ENCODE measurements around the gene SLC17A3.

The SLC17A3 gene

DNA sequence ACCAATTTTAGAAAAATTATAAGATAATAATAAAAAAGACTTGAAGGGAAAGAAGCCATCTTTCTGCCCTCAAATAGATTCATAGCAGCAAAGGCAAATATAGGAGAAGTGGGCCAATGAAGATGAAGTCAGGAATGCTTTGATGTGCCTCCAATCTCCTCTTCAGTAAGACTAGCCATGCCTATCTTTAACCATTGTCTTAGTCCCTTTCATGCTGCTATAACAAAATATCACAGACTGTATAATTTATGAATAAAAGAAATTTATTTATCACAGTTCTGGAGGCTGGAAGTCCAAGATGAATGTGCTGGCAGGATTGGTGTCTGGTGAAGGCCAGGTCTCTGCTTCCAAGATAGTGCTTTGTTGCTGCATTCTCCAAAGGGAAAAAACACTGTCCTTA is 18.8 kb upstream of the SLC17A3 start:
- no peak for DNase-seq

DNA sequence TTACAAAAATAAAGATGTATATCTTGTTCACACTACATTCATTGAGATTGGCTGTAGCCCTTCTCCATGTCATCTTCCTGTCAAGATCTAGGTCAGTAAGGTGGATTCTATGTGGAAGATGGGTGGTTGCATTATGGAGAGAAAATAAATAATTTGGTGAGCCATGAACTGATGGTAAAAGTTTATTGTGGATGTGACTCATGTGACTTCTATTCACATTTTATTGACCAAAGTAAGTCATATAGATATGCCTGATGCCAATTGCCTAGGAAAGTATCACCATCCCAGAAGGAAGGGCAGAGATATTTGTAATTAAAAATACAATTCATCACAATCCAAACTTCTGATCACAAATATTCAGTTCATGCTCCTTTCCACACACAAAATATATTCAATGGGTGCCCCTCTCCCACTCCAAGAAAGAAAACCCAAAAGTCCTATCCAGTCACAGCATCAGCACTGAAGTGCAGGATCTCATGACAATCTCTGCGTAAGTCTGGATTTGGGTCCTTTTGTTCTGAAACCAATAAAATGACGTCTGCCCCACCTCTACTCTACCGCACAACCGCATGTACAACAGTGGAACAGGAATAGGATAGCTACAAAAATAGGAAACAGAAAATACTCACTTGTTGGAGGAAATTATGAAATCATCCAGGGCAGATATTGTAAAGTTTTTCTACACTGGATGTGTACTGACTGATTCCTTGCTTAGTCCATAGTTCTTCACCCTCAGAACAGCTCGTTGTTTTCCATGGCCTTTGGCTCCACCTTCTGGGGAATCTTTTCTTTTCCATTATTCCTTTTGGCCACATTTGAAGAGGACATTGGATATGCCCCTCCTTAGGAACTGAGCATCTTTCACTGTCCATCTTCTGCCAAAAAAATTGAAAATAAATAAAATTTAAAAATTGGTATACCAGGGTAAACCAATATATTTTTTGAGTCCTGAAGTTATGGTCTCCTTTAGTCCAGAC is 16.1 kb upstream of the SLC17A3 start:
- peak in 14 of 56 donors; percentile 0 to 54 (median 2) for DNase-seq

DNA sequence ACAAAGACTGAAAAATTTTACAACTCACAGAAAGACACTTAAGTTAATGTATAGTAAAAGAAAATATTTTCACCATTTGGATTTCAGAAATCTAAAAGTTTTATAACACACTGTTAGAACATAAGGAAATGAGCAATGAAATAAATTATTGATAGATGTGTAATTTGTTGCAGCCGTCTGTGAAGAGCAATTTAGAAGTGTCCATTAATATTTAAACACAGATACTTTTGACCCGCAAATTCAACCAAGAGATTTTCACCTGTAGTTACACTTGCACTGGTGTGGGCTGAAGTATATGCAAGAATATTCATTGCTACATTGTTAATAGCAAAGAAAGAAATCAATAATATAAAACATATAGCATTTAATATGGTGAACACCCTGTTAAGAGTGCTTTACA is 14.6 kb upstream of the SLC17A3 start:
- no peak for DNase-seq

DNA sequence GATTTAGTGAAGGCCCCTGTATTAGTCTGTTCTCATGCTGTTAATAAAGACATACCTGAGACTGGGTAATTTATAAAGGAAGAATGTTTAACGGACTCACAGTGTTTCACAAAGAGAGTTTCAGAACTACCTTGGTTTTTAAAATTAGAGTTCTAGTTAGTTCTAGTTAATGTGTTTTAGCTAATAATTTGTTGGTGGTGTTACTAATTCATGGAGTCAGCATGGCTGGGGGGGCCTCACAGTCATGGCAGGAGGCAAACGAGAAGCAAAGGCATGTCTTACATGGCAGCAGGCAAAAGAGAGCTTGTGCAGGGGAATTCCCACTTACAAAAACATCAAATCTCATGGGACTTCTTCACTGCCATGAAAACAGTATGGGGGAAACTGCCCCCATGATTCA is 12.0 kb upstream of the SLC17A3 start:
- DNase-seq: no peak

DNA sequence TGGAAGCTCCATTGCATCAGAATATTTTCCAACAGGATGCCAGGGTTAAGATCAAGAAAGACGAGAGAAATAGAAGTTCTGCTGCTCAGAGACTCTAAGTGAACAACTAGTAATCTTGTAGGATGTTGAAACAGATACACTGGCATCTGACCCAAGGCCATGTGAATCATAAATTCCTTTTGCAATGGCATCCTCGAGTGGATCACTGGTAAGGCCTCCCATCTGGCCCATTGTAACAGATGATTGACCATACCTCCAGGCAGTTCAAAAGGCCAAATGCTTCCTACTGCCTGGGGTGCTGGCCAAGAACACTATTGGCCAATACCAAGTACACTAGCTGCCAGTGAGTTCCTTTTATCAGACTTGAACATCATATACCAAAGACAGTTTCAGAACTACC is 9.9 kb upstream of the SLC17A3 start:
- no peak for DNase-seq

DNA sequence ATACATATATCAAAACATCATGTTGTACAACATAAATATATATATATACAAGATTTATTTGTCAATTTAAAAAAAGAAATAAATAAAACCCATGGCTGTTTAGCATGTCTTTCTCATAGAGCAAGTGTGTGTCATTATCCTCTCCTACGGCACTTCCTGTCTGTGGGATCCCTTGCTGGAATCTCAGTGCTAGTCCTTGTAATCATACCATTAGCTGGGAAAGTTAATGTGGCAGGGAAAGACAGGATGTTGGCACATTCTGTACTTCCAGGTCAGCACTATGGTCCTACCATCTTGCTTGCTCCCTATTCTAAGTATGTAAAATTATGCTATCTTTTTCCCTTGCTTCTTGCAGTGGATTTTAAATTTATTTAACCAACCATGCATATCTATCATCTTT is 9.5 kb upstream of the SLC17A3 start:
- no peak for DNase-seq

DNA sequence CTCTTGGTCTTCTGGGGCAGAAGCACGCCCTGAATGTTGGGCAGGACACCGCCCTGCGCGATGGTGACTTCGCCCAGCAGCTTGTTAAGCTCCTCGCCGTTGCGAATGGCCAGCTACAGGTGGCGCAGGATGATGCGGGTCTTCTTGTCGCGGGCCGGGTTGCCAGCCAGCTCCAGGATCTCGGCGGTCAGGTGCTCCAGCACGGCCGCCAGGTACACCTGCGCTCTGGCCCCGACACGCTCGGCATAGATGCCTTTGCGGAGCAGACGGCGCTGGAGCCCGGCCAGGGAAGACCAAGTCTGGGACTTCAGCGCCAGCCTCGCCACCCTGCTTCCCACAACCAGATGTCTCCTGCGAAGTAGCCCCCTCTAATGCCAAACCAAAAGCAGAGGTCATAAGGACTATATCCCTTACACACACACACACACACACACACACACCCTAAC is 8.0 kb upstream of the SLC17A3 start:
- DNase-seq: no peak

DNA sequence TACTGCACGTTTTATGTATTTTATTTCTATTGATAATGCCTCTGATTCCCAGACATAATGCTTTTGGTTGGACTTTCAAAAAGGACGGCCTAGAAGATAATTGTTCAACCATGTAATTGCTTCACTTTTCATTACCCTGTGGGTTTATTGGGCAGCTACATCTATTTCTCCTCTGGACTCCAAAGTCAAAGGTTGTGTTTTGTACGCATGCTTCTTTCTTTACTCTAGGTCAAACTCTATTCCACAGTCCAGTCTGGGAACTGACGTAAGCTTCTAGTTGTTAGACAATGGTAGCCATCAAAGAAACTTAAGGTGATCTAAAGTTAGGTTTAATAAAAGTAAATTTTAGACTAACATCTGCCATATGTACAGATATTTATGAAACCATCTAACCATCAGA is 6.6 kb upstream of the SLC17A3 start:
- no peak for DNase-seq

DNA sequence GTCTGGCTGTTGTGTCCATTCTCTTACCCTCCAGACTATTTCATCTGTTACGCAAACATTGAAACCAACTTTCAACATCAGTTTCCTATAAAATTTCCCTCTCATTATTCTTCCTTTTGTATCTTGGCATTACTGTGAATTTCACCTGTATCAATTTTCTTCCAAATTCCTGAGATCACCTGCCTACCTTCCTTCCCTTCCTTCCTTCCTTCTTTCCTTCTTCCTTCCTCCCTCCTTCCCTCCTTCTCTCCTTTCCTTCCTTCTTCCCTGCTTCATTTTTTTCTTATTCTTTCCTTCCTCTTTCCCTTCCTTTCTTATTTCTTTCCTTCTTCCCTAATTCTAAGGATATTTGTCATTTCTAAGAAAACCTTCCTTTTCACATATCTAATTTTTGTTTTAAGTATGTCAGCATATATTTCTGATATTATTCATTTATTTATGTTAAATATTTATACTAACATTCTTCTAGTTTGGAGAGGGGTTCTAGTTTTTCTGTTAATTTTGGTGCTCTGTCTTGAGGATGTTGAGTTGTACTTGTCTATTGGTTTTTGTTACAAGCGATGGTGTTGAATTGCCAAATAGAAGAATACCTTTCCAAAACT is 4.8 kb upstream of the SLC17A3 start:
- no peak for DNase-seq

DNA sequence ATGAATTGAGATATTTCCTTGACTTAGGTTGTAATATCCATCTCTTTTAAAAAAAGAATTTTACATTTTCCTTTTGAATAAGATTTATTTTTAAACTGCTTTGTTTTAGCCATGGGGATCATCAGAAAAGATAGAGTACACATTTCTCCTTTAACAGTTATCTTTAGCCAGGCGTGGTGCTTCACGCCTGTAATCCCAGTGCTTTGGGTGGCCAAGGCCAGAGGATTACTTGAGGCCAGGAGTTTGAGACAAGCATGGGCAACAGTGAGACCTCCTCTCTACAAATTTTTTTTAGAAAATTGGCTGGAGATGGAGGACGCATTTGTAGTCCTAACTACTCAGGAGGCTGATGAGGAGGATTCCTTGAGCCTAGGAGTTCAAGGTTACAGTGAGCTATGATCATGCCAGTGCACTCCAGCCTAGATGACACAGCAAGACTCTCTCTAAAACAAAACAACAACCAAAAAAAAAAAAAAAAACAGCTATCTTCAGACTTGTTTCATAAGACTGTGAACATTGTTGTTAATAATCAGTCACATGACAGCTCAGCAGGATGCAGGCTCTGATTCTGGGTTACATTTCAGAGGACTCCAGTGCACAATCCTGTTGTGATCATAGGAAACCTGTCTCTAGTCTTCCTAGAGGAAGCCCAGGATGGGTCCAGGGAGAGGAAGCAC is 2.0 kb upstream of the SLC17A3 start:
- no peak for DNase-seq

DNA sequence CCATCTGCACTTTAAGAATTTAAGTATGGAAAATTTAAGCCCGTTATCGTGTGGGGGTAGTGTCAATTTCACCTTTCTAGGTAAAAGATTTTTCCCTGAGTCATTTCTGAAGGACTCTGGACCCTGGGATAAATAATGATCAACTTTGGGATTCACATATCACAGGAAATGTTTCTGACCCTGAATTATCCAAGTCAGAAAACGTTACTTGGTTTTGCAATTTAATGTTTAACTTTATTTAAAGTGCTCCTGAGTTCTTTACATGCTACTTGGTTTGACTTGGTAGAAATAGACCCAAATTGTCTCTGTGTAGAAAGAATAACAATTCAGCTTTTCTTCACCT is 1.5 kb upstream of the SLC17A3 start:
- DNase-seq: no peak

DNA sequence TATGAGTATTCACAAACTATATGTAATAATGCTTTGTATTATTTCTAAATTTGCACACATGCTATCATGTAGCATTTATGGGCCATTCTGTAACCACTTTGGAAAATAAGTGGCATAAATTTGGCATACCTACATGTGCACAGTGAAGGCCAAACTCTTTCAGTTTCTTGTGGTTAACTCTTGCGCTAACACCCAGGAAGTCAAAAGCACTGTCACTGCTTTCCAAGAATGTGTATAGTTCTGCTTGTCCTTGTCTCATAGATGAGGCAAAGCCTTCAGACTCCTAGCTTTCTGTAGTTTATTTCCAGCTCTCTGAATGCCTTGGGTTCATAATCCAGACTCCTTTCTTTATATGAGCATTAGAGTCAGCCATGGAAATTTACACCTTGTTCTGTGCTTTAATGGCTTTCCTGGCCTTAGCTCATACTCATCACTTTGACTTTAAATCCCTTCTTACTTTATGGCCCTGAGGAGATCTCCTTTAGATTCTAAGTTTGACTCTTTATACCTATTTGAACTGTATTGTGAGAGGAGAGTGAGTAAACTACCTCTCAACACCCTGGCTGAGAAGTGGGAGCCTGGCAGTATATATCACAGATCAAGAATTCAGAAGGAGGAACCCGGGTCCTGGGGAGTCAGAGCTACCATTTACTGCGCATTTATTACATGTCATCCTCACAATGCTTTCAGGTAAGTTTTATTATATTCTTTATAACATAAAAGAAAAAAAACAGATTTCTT is 949 bp upstream of the SLC17A3 start:
- DNase-seq: no peak

DNA sequence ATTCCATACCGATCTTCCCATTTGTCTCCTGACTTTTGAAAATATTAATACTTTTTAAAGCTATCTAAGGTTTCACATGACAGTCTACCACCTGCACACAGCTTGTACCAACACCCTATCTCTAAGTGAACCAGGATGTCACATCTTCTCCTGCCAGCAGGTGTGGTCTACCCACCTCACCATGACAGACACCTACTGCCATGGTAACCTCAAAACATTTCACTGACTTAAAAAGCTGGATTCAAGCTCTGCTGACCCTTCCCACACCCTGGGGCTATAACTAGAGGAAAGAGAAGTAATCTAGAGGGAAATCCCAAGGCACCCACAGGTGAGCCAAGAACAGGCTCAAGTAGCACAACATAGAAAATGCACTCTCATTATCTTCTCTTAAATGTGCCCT is 1.2 kb downstream of the SLC17A3 start:
- no peak for DNase-seq

DNA sequence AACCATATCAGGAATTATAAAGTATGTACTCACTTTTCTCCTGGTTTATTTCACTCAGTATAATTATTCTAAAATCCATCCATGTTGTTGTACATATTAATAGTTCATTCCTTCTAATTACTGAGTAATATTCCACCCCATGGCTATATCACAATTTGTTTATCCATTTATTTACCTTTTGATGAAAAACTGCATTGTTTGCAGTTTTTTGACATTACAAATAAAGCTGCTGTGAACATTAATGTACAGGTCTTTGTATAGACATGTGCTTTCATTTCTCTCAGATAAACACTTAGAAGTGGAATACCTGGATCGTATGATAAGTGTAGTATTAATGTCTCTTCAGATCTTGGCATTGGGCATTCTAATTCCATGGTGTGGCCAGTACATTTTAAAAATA is 4.2 kb downstream of the SLC17A3 start:
- no peak for DNase-seq

DNA sequence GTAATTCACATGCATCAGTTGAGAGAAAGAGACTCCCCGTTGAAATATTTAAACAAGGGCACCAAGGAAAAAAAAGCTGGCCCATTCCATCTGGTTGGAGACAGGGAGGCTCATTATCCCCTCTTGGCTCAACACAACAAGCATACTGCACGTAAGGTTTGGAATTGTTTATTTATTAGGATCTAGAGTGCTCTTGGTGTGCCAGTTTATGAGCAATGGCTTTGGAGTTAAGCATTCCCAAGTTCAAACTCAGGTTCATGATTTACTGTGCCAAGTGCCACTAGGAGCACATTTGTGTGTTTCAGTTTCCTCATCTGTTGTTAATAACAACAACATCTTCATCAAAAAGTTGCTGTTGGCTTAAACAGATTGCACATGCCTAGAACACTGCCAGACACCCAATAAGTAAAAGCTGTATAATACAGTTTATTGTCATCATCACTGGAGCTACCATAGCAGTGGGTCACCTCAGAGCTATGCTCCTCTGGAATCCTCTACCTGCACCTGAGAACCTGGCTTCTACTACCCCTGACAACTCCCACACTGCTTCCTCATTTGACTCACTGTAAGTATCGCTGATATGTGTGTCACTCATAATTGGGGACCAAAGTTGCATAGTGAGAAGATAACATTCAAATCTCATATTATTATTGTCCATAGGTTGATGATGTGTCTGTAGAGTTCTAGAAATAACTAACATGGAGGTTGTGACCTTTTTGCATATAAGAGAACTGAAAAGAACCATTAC is 5.4 kb downstream of the SLC17A3 start:
- DNase-seq: no peak

DNA sequence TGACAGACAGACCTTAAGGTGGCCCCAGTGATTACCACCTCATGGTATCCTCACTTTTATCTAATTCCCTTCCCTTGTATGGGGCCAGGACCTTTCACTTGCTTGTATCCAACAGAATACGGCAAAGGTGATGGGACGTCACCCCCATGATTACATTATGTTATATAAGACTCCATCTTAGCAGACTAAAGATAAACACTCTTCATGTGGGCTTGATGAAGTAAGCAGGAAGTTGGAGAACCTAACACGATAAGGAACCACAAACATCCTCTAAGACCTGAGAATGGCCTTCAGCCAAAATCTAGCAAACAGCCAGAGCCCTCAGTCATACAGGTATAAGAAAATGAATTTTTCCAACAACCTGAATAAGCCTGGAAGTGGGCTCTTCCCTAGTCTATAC is 8.0 kb downstream of the SLC17A3 start:
- no peak for DNase-seq

DNA sequence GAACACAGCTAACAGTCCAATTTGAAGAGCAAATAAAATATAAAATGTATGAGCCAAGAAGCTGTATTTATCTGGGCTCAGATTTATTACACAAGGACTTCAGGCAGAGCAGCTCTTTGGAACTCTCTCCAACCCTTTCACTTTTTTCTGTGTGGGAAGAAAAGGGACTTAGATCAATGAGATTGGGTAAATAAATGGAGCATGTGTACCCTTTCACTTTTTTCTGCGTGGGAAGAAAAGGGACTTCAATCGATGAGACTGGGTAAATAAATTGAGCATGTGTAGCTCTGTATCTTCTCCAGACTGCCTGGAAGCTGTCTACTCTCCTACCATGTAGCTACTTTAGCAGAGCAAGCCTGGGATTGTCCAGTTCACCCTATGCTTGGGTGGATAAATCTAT is 10.7 kb downstream of the SLC17A3 start:
- no peak for DNase-seq

DNA sequence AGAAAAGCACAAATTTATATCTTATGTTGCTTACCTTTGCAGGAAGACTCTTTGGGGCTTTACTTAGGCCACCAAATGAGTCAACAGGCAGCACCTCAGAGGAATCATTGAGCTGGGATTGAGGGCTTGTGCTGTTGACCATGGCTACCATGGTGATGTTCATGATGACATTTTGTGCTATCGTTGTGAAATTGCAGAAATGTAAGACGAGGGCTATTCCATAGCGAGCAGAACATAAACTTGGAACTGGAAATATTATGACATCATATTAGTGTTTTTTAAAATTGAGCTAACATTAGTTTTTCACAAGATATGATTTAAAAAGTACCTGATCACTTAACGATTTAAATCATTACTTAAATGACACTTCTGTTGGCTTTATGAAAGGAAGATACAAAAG is 11.8 kb downstream of the SLC17A3 start:
- no peak for DNase-seq

DNA sequence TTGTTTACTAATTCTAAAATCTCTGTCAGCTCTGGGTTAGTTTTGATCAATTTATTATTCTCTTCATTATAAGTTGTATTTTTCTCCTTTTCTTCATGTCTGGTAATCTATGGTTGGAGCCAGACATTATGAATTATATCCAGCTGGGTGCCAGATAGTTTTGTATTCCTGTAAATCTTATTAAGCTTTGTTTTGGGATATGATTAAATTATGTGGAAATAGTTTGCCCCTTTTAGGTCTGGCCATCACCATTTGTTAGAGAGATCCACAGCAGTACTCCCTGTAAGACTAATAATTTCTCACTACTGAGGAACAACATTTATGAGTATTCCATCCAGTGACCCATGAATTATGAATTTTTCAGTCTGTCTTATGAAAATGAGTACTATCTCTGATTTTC is 21.3 kb downstream of the SLC17A3 start:
- no peak for DNase-seq

DNA sequence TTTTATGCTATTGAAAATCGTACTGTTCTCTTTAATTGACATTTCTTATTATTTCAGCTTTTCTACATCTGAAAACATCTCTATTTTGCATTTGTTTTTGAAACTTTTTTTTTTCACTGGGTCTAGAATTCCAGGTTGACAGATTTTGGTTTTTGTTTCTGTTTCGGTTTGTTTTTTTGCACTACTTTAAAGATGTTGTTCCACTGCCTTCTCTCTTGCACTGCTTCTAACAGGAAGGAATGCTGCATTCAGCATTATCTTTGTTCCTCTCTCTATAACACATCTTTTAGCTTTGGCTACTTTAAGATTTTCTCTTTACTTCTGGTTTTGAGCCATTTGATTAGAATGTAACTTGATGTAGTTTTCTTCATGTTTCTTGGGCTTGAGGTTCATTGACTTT is 22.1 kb downstream of the SLC17A3 start:
- no peak for DNase-seq

DNA sequence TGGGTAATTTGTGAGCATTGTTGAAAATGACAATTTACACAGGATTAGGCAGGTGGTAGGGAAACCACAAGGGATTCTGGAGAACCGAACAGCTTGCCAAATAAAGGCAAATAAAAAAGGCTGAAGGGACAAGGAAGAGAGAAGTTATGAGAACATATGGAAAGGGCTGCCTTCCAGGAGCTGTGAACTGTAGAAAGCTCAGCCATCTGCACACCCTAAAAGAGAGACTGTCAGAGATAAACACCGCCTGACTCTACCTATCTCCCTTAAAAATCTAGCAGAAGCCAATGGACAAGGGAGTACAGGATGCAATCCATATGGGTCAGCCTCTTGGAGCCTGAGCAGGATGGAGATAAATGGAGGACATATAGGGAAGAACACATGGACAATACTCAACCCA is 29.5 kb downstream of the SLC17A3 start:
- DNase-seq: no peak

All from amygdala (tissue), 56 donors.